Gastrocnemius medialis (tissue), 4 donors: ENCODE data around the gene HNRNPA2B1. TPM values are rescaled to one million over a fixed set of nuclear protein-coding genes. Genes with fewer than 3 reads are reported as not detected.
"Not testable (repeated sequence)": the region's sequence is repeated elsewhere in the genome, so short reads cannot be mapped to it uniquely, and the experiment has no call there.

Experiments used
- ATAC-seq, 2 donors: fragments of 150-250 bp; one replicate each; pipeline ENCODE4 v1.9.1; 2016
- DNase-seq, 2 donors: peaks; one replicate each; pipeline ENCODE4 v3.0.0-alpha.2; 2019
- H3K27ac ChIP-seq, 4 donors: fragments of 200-600 bp; sonication (generic); 1 replicate in 1 of 4; 2 replicates in 3 of 4; pipeline ENCODE4 v1.5.1; 2016 to 2018; ENCODE audit warnings: mild to moderate bottlenecking in 2 of 4, moderate library complexity in 1 of 4
- H3K27me3 ChIP-seq, 3 donors: fragments of 200-600 bp; sonication (generic) in 2 of 3; 1 replicate in 1 of 3; 2 replicates in 2 of 3; pipeline versions ENCODE4 v1.5.1 to v1.6.0; 2016 to 2019; ENCODE audit warnings: mild to moderate bottlenecking in 1 of 3, moderate library complexity in 1 of 3
- H3K36me3 ChIP-seq, 2 donors: fragments of 200-600 bp; sonication (generic) in 1 of 2; one replicate each; pipeline ENCODE4 v1.5.1; 2017 to 2018
- H3K4me1 ChIP-seq, 2 donors: fragments of 200-600 bp; sonication (generic) in 1 of 2; one replicate each; pipeline ENCODE4 v1.5.1; 2016 to 2017; ENCODE audit warnings: mild to moderate bottlenecking in 2 of 2
- H3K4me3 ChIP-seq, 4 donors: fragments of 200-600 bp; sonication (generic) in 3 of 4; 1 replicate in 1 of 4; 2 replicates in 3 of 4; pipeline ENCODE4 v1.5.1; 2016 to 2019; ENCODE audit warnings: mild to moderate bottlenecking in 2 of 4
- H3K9me3 ChIP-seq, 3 donors: fragments of 200-600 bp; sonication (generic) in 2 of 3; 1 replicate in 1 of 3; 2 replicates in 2 of 3; pipeline ENCODE4 v1.5.1; 2016 to 2019
- POLR2A ChIP-seq, 2 donors: fragments of 450-650 bp; IDR thresholded peaks; one replicate each; pipeline ENCODE4 v1.6.1; 2017; ENCODE audit warnings: antibody characterized with exemption in 2 of 2, mild to moderate bottlenecking in 2 of 2, moderate library complexity in 2 of 2
- in situ Hi-C, 4 donors: fragments of 200-750 bp; cut with MboI; loops; one replicate each; pipeline versions ENCODE4 v1.15.0 to v1.8.0; 2017; ENCODE audit warnings: low sequenced_read_pairs in 4 of 4
- intact Hi-C: fragments of 100-400 bp; cut with DNase I; formaldehyde crosslinking; loops from one replicate; pipeline ENCODE4 v1.15.1; 2023; ENCODE audit warnings: low total_unique reads
- total RNA-seq, 4 donors: library from RNA; depleted of rRNA; stranded (reverse); fragments of >200 nt; gene quantifications; one replicate each; pipeline versions ENCODE4 v1.1.0 to v1.2.3, GENCODE V29; 2016
- TF ChIP-seq, protein P1 (sequence below), 5 experiments: fragments of 450-650 bp in 3 of 5; fragments of 200-600 bp in 2 of 5; sonication (generic) in 2 of 5; IDR thresholded peaks in 4 of 5; conservative IDR thresholded peaks in 1 of 5; 1 replicate in 4 of 5; 2 replicates in 1 of 5; pipeline ENCODE4 v1.5.1; 2016 to 2019; ENCODE audit warnings: antibody characterized with exemption in 5 of 5, mild to moderate bottlenecking in 3 of 5, moderate library complexity in 3 of 5

The HNRNPA2B1 gene
- total RNA-seq, 4 donors from 2014 or later: 155 to 242 (median 166) TPM

DNA sequence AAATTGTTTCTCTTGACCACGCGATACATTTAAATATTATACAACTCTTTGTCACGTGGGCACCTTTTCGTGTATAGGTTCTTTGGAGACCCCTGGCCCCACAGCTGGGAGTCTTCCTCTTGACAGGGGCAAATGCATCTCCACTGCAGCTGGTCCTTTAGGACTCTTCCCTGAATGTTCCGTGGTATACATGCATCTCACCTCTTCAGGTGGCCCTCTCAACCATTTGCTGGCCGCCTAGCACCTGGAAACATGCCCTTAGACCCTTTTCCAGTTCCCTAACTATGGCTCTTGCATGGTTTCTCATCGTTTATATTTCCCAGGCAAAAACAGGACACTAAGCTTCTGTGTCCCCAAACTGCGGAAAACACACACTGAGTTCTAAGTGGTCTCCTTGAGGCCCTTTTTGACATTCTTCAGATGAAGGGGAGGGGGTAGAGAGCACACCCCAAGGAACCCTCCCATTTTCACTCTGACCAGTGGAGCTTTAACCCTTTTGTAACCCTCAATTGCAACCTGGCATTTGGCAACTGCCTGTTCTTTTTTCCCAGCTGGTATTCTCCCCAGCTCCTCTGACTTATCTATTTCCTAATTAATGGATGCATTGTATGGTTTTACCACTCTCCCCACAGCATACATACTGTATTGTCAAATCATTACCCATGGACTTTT is 20.6 kb downstream of the HNRNPA2B1 start:
- H3K36me3 ChIP-seq: no peaks in the 10 kb centered on the region
- ATAC-seq (peak in 1 of 2 donors; percentile 10), DNase-seq (no peak)
- H3K4me1 ChIP-seq: peaks cover 23 to 24% of the 10 kb centered on the region in 2 donors
- in situ Hi-C loops (loop anchor here in 2 of 4 donors (25.0 kb wide), 2 partner anchors 318 to 1007 kb away; partner anchors contain the start of gene HOXA11 (in 2 of the 2)), intact Hi-C loops (no loop called here)
- TF ChIP-seq, protein P1, sequence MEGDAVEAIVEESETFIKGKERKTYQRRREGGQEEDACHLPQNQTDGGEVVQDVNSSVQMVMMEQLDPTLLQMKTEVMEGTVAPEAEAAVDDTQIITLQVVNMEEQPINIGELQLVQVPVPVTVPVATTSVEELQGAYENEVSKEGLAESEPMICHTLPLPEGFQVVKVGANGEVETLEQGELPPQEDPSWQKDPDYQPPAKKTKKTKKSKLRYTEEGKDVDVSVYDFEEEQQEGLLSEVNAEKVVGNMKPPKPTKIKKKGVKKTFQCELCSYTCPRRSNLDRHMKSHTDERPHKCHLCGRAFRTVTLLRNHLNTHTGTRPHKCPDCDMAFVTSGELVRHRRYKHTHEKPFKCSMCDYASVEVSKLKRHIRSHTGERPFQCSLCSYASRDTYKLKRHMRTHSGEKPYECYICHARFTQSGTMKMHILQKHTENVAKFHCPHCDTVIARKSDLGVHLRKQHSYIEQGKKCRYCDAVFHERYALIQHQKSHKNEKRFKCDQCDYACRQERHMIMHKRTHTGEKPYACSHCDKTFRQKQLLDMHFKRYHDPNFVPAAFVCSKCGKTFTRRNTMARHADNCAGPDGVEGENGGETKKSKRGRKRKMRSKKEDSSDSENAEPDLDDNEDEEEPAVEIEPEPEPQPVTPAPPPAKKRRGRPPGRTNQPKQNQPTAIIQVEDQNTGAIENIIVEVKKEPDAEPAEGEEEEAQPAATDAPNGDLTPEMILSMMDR (IDR thresholded peaks at IDR 0.05 in 4 of 5, conservative IDR thresholded peaks at IDR 0.05 in 1 of 5): no peak
- TF ChIP-seq POLR2A (IDR thresholded peaks at IDR 0.05): no peak
- no peak overlapping the region for H3K4me3 ChIP-seq
- no peak overlapping the region for H3K27ac ChIP-seq
- H3K27me3 ChIP-seq: no peaks in the 10 kb centered on the region
- H3K9me3 ChIP-seq: no peaks in the 10 kb centered on the region

DNA sequence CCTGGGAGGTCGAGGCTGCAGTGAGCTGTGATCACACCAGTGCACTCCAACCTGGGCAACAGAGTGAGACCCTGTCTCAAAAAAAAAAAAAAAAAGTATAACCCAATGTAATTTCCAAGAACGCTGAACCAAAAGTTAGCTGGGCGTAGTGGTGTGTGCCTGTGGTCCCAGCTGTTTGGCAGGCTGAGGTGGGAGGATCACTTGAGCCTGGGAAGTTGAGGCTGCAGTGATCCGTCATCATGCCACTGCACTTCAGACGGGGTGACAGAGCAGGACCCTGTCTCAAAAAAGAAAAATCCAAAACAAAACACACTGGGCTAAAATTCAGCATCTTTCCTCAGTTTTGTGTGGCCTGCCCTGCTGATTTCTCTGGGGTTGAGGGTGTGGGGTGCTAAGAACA is 21.1 kb downstream of the HNRNPA2B1 start:
- no peak overlapping the region for H3K4me3 ChIP-seq
- no peaks in the 10 kb centered on the region for H3K9me3 ChIP-seq
- TF ChIP-seq, protein P1 (IDR thresholded peaks at IDR 0.05 in 4 of 5, conservative IDR thresholded peaks at IDR 0.05 in 1 of 5): no peak
- no peak for TF ChIP-seq POLR2A (IDR thresholded peaks at IDR 0.05)
- no peaks in the 10 kb centered on the region for H3K36me3 ChIP-seq
- peaks cover 21 to 23% of the 10 kb centered on the region in 2 donors for H3K4me1 ChIP-seq
- DNase-seq (no peak), ATAC-seq (no peak)
- no peaks in the 10 kb centered on the region for H3K27me3 ChIP-seq
- H3K27ac ChIP-seq: no peak overlapping the region
- in situ Hi-C loops: loop anchor here in 2 of 4 donors (25.0 kb wide), 2 partner anchors 317 to 1008 kb away; partner anchors contain the start of gene HOXA11 (in 2 of the 2)
- intact Hi-C loops: no loop called here

DNA sequence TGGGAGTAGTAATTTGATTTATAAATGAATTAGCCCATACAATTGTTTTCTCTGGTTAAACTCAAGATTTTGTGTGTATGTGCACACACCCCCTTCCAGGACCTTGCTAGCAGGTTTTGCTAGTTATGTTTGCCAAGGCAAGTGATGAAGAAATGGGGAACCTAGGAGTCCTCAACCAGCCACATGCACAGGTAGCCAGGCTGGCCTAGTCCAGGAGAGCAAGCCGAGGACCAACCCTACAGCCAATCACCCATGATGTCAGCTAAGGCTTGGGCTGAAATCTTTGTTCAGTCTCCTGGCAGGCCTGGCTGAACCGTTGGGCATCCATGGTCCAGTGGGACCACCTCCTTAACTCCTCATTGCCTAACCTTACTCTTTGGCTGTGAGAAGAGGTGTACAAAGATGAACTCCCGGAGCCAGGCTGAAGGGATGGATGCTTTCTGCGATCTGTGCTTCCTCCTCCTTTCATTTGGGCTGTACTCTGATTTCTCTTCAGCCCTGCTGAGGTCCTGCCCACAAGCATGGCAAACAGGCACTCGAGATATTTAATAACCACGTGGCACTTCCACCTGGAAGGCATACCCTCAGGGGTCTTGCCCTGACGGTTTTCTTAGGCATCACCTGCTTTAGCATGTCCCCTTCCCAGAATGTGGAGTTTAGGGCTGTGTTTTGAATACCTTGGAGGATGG is 22.1 kb downstream of the HNRNPA2B1 start:
- H3K9me3 ChIP-seq: no peaks in the 10 kb centered on the region
- intact Hi-C loops: no loop called here
- TF ChIP-seq, protein P1 (IDR thresholded peaks at IDR 0.05 in 4 of 5, conservative IDR thresholded peaks at IDR 0.05 in 1 of 5): no peak
- TF ChIP-seq POLR2A (IDR thresholded peaks at IDR 0.05): no peak
- ATAC-seq: peak; percentile 25 to 35
- H3K4me1 ChIP-seq: peaks cover 11 to 15% of the 10 kb centered on the region in 2 donors
- no peak overlapping the region for H3K4me3 ChIP-seq
- H3K27ac ChIP-seq: no peak overlapping the region
- no peaks in the 10 kb centered on the region for H3K27me3 ChIP-seq
- in situ Hi-C loops: loop anchor here in 2 of 4 donors (25.0 kb wide), 2 partner anchors 316 to 1009 kb away; partner anchors contain the start of gene HOXA11 (in 2 of the 2)
- peaks cover 0 to 10% of the 10 kb centered on the region in 2 donors for H3K36me3 ChIP-seq
- DNase-seq: no peak

DNA sequence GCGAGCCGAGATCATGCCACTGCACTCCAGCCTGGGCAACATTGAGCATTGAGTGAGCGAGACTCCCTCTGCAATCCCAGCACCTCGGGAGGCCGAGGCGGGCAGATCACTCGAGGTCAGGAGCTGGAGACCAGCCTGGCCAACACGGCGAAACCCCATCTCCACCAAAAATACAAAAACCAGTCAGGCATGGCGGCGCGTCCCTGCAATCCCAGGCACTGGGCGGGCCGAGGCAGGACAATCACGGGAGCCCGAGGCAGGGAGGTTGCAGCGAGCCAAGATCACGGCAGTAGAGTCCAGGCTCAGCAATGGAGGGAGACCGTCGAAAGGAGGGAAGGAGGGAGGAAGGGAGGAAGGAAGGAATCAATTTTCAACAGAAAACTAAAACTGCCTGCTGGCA is 23.3 kb downstream of the HNRNPA2B1 start:
- peaks cover 0 to 18% of the 10 kb centered on the region in 2 donors for H3K36me3 ChIP-seq
- intact Hi-C loops, H3K27me3 ChIP-seq, ATAC-seq, H3K27ac ChIP-seq, H3K4me3 ChIP-seq, DNase-seq, H3K9me3 ChIP-seq, H3K4me1 ChIP-seq: not testable (repeated sequence)
- in situ Hi-C loops: loop anchor here in 2 of 4 donors (25.0 kb wide), 2 partner anchors 315 to 1010 kb away; partner anchors contain the start of gene HOXA11 (in 2 of the 2)

DNA sequence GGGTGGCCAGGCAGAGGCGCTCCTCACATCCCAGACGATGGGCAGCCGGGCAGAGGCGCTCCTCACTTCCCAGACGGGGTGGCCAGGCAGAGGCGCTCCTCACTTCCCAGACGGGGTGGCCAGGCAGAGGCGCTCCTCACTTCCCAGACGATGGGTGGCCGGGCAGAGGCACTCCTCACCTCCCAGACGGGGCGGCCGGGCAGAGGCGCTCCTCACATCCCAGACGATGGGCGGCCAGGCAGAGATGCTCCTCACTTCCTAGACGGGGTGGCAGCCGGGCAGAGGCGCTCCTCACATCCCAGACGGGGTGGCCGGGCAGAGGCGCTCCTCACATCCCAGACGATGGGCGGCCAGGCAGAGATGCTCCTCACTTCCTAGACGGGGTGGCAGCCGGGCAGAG is 23.9 kb downstream of the HNRNPA2B1 start:
- ATAC-seq, DNase-seq, H3K9me3 ChIP-seq, H3K27me3 ChIP-seq, intact Hi-C loops, H3K4me3 ChIP-seq, H3K4me1 ChIP-seq, H3K27ac ChIP-seq: not testable (repeated sequence)
- in situ Hi-C loops: loop anchor here in 2 of 4 donors (25.0 kb wide), 2 partner anchors 314 to 1011 kb away; partner anchors contain the start of gene HOXA11 (in 2 of the 2)
- H3K36me3 ChIP-seq: peaks cover 0 to 22% of the 10 kb centered on the region in 2 donors

DNA sequence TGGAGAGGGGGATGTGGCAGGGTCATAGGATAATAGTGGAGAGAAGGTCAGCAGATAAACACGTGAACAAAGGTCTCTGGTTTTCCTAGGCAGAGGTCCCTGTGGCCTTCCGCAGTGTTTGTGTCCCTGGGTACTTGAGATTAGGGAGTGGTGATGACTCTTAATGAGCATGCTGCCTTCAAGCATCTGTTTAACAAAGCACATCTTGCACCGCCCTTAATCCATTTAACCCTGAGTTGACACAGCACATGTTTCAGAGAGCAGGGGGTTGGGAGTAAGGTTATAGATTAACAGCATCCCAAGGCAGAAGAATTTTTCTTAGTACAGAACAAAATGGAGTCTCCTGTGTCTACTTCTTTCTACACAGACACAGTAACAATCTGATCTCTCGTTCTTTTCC is 24.6 kb downstream of the HNRNPA2B1 start:
- H3K27me3 ChIP-seq, H3K9me3 ChIP-seq, DNase-seq, H3K27ac ChIP-seq, H3K4me3 ChIP-seq, H3K4me1 ChIP-seq, intact Hi-C loops, ATAC-seq: not testable (repeated sequence)
- peaks cover 0 to 30% of the 10 kb centered on the region in 2 donors for H3K36me3 ChIP-seq
- in situ Hi-C loops: loop anchor here in 2 of 4 donors (25.0 kb wide), 2 partner anchors 314 to 1011 kb away; partner anchors contain the start of gene HOXA11 (in 2 of the 2)
